IMR-90 (cell line): Measurements from ENCODE around the gene MCF2L. TPM values are rescaled to one million over a fixed set of nuclear protein-coding genes. Genes with fewer than 3 reads are reported as not detected.

Experiments
- ATAC-seq: fragments of 200-7000 bp; cut with Tn5 transposase; 2 replicates; pipeline ENCODE4 v1.9.1; 2020; ENCODE audit warnings: low read depth, mild to moderate bottlenecking, moderate library complexity
- BruUV-seq: library from RNA; stranded (reverse); fragments of 400-500 nt; replicated peaks from 2 replicates; lab custom pipeline; 2021; lab: Mats Ljungman, UMichigan
- CTCF ChIA-PET: fragments of 300-600 bp; formaldehyde crosslinking; extraction: SDS; loops from one replicate; lab custom pipeline; 2021; ENCODE audit warnings: antibody characterized with exemption; lab: Yijun Ruan, JAX
- POLR2A ChIA-PET: fragments of 300-600 bp; sonication (Branson Sonifier 250); formaldehyde crosslinking; loops from one replicate; lab custom pipeline; 2022; ENCODE audit warnings: antibody characterized with exemption; ENCODE audit not compliant: unreplicated experiment; lab: Charles Lee
- DNase-seq: peaks from one replicate; pipeline ENCODE4 v3.0.0; 2013
- H2AFZ ChIP-seq: replicated peaks from 2 replicates; pipeline ENCODE3; 2013; ENCODE audit warnings: low read length, mild to moderate bottlenecking; ENCODE audit not compliant: poor library complexity
- H2AK5ac ChIP-seq: 2 replicates; pipeline ENCODE4 v1.6.1; 2013; ENCODE audit warnings: low read depth, low read length, inconsistent platforms
- H2AK9ac ChIP-seq: replicated peaks from 2 replicates; pipeline ENCODE3; 2013; ENCODE audit warnings: mild to moderate bottlenecking, low read depth, low read length, moderate library complexity; ENCODE audit not compliant: poor library complexity
- H2BK120ac ChIP-seq: 2 replicates; pipeline ENCODE4 v1.6.1; 2013; ENCODE audit warnings: low read depth, low read length, inconsistent platforms
- H2BK15ac ChIP-seq: 3 replicates; pipeline ENCODE4 v1.6.1; 2013; ENCODE audit warnings: low read depth, low read length, inconsistent platforms
- H2BK20ac ChIP-seq: 2 replicates; pipeline ENCODE4 v1.6.1; 2013; ENCODE audit warnings: low read depth, mild to moderate bottlenecking, inconsistent platforms, low read length, moderate library complexity
- H2BK5ac ChIP-seq: 2 replicates; pipeline ENCODE4 v1.6.1; 2013; ENCODE audit warnings: mild to moderate bottlenecking, low read depth, low read length, inconsistent platforms; ENCODE audit not compliant: poor library complexity, severe bottlenecking
- H3K14ac ChIP-seq: replicated peaks from 2 replicates; pipeline ENCODE4 v1.6.1; 2013; ENCODE audit warnings: low read depth, low read length, inconsistent platforms
- H3K18ac ChIP-seq: 2 replicates; pipeline ENCODE4 v1.6.1; 2013; ENCODE audit warnings: low read depth, low read length, control low read depth
- H3K23ac ChIP-seq: 2 replicates; pipeline ENCODE4 v1.6.1; 2013; ENCODE audit warnings: low read depth, low read length, inconsistent platforms
- H3K27ac ChIP-seq: 2 replicates; pipeline ENCODE4 v1.5.1; 2013; ENCODE audit warnings: mild to moderate bottlenecking, control low read depth, low read length; ENCODE audit not compliant: insufficient read depth
- H3K27me3 ChIP-seq: 2 replicates; pipeline ENCODE4 v1.6.1; 2013; ENCODE audit warnings: low read length; ENCODE audit not compliant: control insufficient read depth, insufficient read depth
- H3K36me3 ChIP-seq: 2 replicates; pipeline ENCODE4 v1.6.1; 2013; ENCODE audit warnings: low read length, mixed read lengths; ENCODE audit not compliant: control insufficient read depth, insufficient read depth
- H3K4ac ChIP-seq: 2 replicates; pipeline ENCODE4 v1.6.1; 2013; ENCODE audit warnings: low read depth, low read length, inconsistent platforms
- H3K4me1 ChIP-seq: 2 replicates; pipeline ENCODE4 v1.6.1; 2013; ENCODE audit warnings: low read length, mixed read lengths; ENCODE audit not compliant: control insufficient read depth, insufficient read depth
- H3K4me2 ChIP-seq: 2 replicates; pipeline ENCODE4 v1.6.1; 2013; ENCODE audit warnings: low read depth, mild to moderate bottlenecking, control low read depth, low read length, moderate library complexity
- H3K4me3 ChIP-seq: 2 replicates; pipeline ENCODE4 v1.5.1; 2013; ENCODE audit warnings: low read depth, mild to moderate bottlenecking, control low read depth, low read length, moderate library complexity; ENCODE audit not compliant: insufficient read depth
- H3K56ac ChIP-seq: 2 replicates; pipeline ENCODE4 v1.6.1; 2013; ENCODE audit warnings: low read length, inconsistent platforms; ENCODE audit not compliant: insufficient read depth; ENCODE audit errors: extremely low read depth
- H3K79me1 ChIP-seq, 2 experiments: 2 replicates each; pipeline ENCODE4 v1.6.1; 2013; ENCODE audit warnings: low read length in 2 of 2, inconsistent platforms in 1 of 2, low read depth in 1 of 2
- H3K9ac ChIP-seq: 2 replicates; pipeline ENCODE4 v1.6.1; 2013; ENCODE audit warnings: low read depth, low read length, control low read depth
- H3K9me1 ChIP-seq: 2 replicates; pipeline ENCODE4 v1.6.1; 2013; ENCODE audit warnings: low read length, inconsistent platforms; ENCODE audit not compliant: insufficient read depth
- H3K9me3 ChIP-seq: 2 replicates; pipeline ENCODE4 v1.6.1; 2013; ENCODE audit warnings: low read length; ENCODE audit not compliant: control insufficient read depth, insufficient read depth
- H4K20me1 ChIP-seq: 2 replicates; pipeline ENCODE4 v1.6.1; 2013; ENCODE audit warnings: low read length, inconsistent platforms; ENCODE audit not compliant: insufficient read depth
- H4K5ac ChIP-seq: 2 replicates; pipeline ENCODE4 v1.6.1; 2013; ENCODE audit warnings: mild to moderate bottlenecking, low read depth, low read length, control low read depth
- H4K8ac ChIP-seq, 2 experiments: 2 replicates each; pipeline ENCODE4 v1.6.1; 2013; ENCODE audit warnings: low read depth in 2 of 2, low read length in 2 of 2, control low read depth in 1 of 2, inconsistent platforms in 1 of 2
- H4K91ac ChIP-seq: 2 replicates; pipeline ENCODE4 v1.6.1; 2013; ENCODE audit warnings: low read depth, low read length, inconsistent platforms; ENCODE audit not compliant: insufficient read depth
- BHLHE40 ChIP-seq: fragments of 150-350 bp; IDR thresholded peaks from 2 replicates; pipeline ENCODE4 v1.6.1; 2016; ENCODE audit warnings: mild to moderate bottlenecking, low read depth, low read length
- CHD1 ChIP-seq: IDR thresholded peaks from 2 replicates; pipeline ENCODE4 v1.6.1; 2012; ENCODE audit warnings: low read depth, low read length, improper control_type of control experiment
- CTCF ChIP-seq: conservative IDR thresholded peaks from 2 replicates; pipeline ENCODE4 v1.5.1; 2012; ENCODE audit warnings: mild to moderate bottlenecking, low read depth, low read length, improper control_type of control experiment
- ELK1 ChIP-seq: fragments of 150-350 bp; IDR thresholded peaks from 2 replicates; pipeline ENCODE4 v1.6.1; 2016; ENCODE audit warnings: low read depth, mild to moderate bottlenecking, low read length, moderate library complexity, borderline replicate concordance
- MAFK ChIP-seq: IDR thresholded peaks from 2 replicates; pipeline ENCODE4 v1.6.1; 2012; ENCODE audit warnings: low read depth, low read length, improper control_type of control experiment
- MAZ ChIP-seq: IDR thresholded peaks from 2 replicates; pipeline ENCODE4 v1.6.1; 2012; ENCODE audit warnings: low read depth, mild to moderate bottlenecking, low read length, improper control_type of control experiment, moderate library complexity, borderline replicate concordance
- MXI1 ChIP-seq: IDR thresholded peaks from 2 replicates; pipeline ENCODE4 v1.6.1; 2012; ENCODE audit warnings: low read depth, mild to moderate bottlenecking, low read length, moderate library complexity, borderline replicate concordance
- NFE2L2 ChIP-seq: fragments of 150-350 bp; IDR thresholded peaks from 2 replicates; pipeline ENCODE4 v1.6.1; 2016; ENCODE audit warnings: low read depth, mild to moderate bottlenecking, low read length
- POLR2A ChIP-seq: IDR thresholded peaks from 2 replicates; pipeline ENCODE4 v1.6.1; 2012; ENCODE audit warnings: mild to moderate bottlenecking, low read depth, low read length
- RAD21 ChIP-seq: IDR thresholded peaks from 2 replicates; pipeline ENCODE4 v1.6.1; 2012; ENCODE audit warnings: low read length, improper control_type of control experiment
- RCOR1 ChIP-seq: IDR thresholded peaks from 2 replicates; pipeline ENCODE4 v1.6.1; 2012; ENCODE audit warnings: mild to moderate bottlenecking, low read length, improper control_type of control experiment; ENCODE audit not compliant: insufficient replicate concordance
- RFX5 ChIP-seq: IDR thresholded peaks from 2 replicates; pipeline ENCODE4 v1.8.0; 2012; ENCODE audit warnings: low read depth, mild to moderate bottlenecking, low read length, moderate library complexity
- SMC3 ChIP-seq: fragments of 150-350 bp; IDR thresholded peaks from 2 replicates; pipeline ENCODE4 v1.6.1; 2016; ENCODE audit warnings: low read depth, mild to moderate bottlenecking, antibody characterized with exemption, low read length, moderate library complexity
- WGBS, 2 experiments: methylation state at CpG; one replicate each; pipeline versions ENCODE4 v1.1.5 to v1.1.7; 2013; ENCODE audit warnings: missing lambda C conversion rate in 2 of 2; ENCODE audit not compliant: insufficient read length in 1 of 2; ENCODE audit errors: extremely low coverage in 2 of 2; 5-methylcytosine and 5-hydroxymethylcytosine counted together
- dilution Hi-C: fragments of 300-500 bp; cut with HindIII; formaldehyde crosslinking; loops from one replicate; pipeline ENCODE4 v1.14.3; 2018; ENCODE audit warnings: low sequenced_read_pairs; ENCODE audit not compliant: unreplicated experiment
- in situ Hi-C: fragments of 300-500 bp; cut with MboI; formaldehyde crosslinking; loops from 3 replicates; pipeline ENCODE4 v1.14.3; 2019; ENCODE audit warnings: low sequenced_read_pairs, inconsistent platforms, mixed read lengths
- intact Hi-C: fragments of 100-400 bp; cut with micrococcal nuclease; formaldehyde crosslinking; loops from 2 replicates; pipeline ENCODE4 v1.10.0; 2022
- polyA plus RNA-seq, 3 experiments: library from polyadenylated mRNA; depleted of rRNA; stranded (reverse); fragments of >200 nt; gene quantifications; 2 replicates each; pipeline ENCODE4 v1.2.3, GENCODE V29; 2012; ENCODE audit warnings: low replicate concordance in 1 of 3
- total RNA-seq: library from RNA; depleted of rRNA; stranded (reverse); fragments of >200 nt; gene quantifications from 2 replicates; pipeline ENCODE4 v1.2.3, GENCODE V29; 2012
- TF ChIP-seq, protein P1 (sequence below): fragments of 150-350 bp; IDR thresholded peaks from 2 replicates; pipeline ENCODE4 v1.6.1; 2017; ENCODE audit warnings: mild to moderate bottlenecking, antibody characterized with exemption, low read length, low read depth

The MCF2L gene
- total and polyA plus RNA-seq, 2 of the 4 experiments (the other 2 are of a cell fraction), result 0.18 TPM; not detected in 1

DNA sequence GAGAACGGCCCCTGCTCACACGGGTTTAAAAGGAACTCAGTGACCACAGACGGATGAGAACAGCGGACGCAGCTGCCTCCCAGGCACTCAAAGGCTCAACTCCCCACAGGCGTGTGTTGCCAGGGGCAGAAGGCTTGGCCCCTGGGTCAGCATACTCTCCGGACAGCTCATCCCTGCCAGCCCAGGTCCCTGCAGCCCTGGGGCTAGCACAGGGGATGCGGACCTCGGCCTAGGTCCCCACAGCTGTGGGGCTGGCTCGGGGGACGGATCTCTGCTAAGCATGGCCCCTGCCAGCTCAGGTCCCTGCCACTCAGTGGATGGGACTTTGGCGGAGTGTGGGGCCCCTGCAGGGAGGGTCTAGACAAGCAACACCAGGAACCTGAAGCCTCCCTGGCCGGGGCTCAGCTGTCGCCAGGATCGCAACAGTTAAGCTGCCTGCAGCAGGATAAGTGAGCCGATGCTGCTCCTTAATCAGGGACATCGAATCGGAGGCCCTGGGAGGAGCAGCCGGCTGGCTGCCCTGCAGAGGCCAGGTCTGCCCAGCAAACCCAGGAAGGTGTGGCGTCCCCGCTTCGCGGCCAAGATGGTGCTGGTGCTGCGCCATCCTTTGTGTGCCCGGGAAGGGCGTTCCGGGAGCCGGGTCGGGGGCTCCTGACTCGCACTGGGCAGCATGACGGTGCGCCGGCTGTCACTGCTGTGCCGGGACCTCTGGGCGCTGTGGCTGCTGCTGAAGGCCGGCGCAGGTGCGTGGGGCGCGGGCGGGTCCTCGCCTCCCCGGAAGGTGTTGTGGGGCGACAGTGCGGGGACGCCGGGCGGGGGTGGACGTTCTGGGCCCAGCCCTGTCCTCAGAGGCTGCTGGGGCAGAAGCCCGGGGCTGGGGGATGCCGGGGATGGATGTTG, 32.5 kb downstream of the MCF2L start:
- H3K27me3 ChIP-seq, result peaks cover 70% of the 10 kb centered on the region
- no peak overlapping the region for H3K4me3 ChIP-seq
- no peak overlapping the region for H3K4ac ChIP-seq
- WGBS, 2 experiments, result 13% methylated on average over 15 of the region's 51 CpGs; no CpG with 5 or more reads in 1 of the 2 experiments
- peak overlapping the region; percentile 52 for H2AFZ ChIP-seq
- H3K56ac ChIP-seq, result no peak overlapping the region
- H3K27ac ChIP-seq, result no peak overlapping the region
- H4K20me1 ChIP-seq, result no peaks in the 10 kb centered on the region; the same call in 1 of the 2 replicates
- no peaks in the 10 kb centered on the region; the same call in 1 of the 2 replicates for H3K4me1 ChIP-seq
- H3K23ac ChIP-seq, result no peak overlapping the region
- in situ Hi-C loops, result no loop called here
- no peak overlapping the region for H3K4me2 ChIP-seq
- H2BK120ac ChIP-seq, result no peak overlapping the region
- H4K5ac ChIP-seq, result no peak overlapping the region
- no peak overlapping the region for H2BK15ac ChIP-seq
- H3K14ac ChIP-seq, result no peak overlapping the region
- H3K36me3 ChIP-seq, result no peaks in the 10 kb centered on the region
- peak; percentile 3 for DNase-seq
- no peak overlapping the region for H3K18ac ChIP-seq
- H3K9ac ChIP-seq, result no peak overlapping the region
- H4K8ac ChIP-seq, result no peak overlapping the region
- H2BK20ac ChIP-seq, result no peak overlapping the region
- ChIA-PET POLR2A (no interaction called here), CTCF (no interaction called here)
- no peaks in the 10 kb centered on the region; the same call in 1 of the 2 replicates for H3K9me3 ChIP-seq
- H4K91ac ChIP-seq, result no peak overlapping the region
- no peak overlapping the region for H2AK9ac ChIP-seq
- dilution Hi-C loops, result no loop called here
- H3K9me1 ChIP-seq, result no peaks in the 10 kb centered on the region
- H2AK5ac ChIP-seq, result no peak overlapping the region
- H3K79me1 ChIP-seq, result no peaks in the 10 kb centered on the region
- no TSS peak for BruUV-seq
- ATAC-seq, result peak; percentile 62
- intact Hi-C loops, result no loop called here
- H2BK5ac ChIP-seq, result no peak overlapping the region
- TF ChIP-seq CHD1, result no peak
- TF ChIP-seq, protein P1, sequence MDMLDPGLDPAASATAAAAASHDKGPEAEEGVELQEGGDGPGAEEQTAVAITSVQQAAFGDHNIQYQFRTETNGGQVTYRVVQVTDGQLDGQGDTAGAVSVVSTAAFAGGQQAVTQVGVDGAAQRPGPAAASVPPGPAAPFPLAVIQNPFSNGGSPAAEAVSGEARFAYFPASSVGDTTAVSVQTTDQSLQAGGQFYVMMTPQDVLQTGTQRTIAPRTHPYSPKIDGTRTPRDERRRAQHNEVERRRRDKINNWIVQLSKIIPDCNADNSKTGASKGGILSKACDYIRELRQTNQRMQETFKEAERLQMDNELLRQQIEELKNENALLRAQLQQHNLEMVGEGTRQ, result no peak
- no peak for TF ChIP-seq RCOR1
- no peak for TF ChIP-seq MXI1
- no peak for TF ChIP-seq BHLHE40
- no peak for TF ChIP-seq RAD21
- TF ChIP-seq MAZ, result no peak
- TF ChIP-seq CTCF, result no peak
- TF ChIP-seq MAFK, result no peak
- no peak for TF ChIP-seq NFE2L2
- TF ChIP-seq RFX5, result no peak
- TF ChIP-seq ELK1, result no peak
- no peak for TF ChIP-seq SMC3
- TF ChIP-seq POLR2A, result no peak
